ENCODE results near the gene PPP4R4.
A peak's percentile ranks its signal among the peaks of the same experiment; 100 is the strongest.

Gene PPP4R4

GRCh38 chr14:94142836-94143235 is 31.3 kb upstream of the PPP4R4 start:
- Histone ChIP-seq H2AFZ (ENCODE audit: low read depth) (no peak overlapping the region), H4K20me1 (ENCODE audit: insufficient read depth) (no peaks in the 10 kb centered on the region), H3K27ac (no peak overlapping the region), H3K4me1 (ENCODE audit: low read depth, poor library complexity, severe bottlenecking) (peaks cover 4% of the 10 kb centered on the region), H3K4me3 (IDR thresholded peaks at IDR 0.05; ENCODE audit: insufficient read depth, low read depth, low read length) (no peak overlapping the region), H3K9ac (no peak overlapping the region), H3K79me2 (ENCODE audit: insufficient read depth, low read depth) (no peaks in the 10 kb centered on the region), H3K36me3 (ENCODE audit: insufficient read depth) (no peaks in the 10 kb centered on the region), H3K4me2 (no peak overlapping the region), H3K27me3 (ENCODE audit: insufficient read depth, low read depth) (no peaks in the 10 kb centered on the region)
- no peak; the same call in 1 of the 2 replicates for TF ChIP-seq CTCF (conservative IDR thresholded peaks at IDR 0.05; ENCODE audit: low read depth, low read length)

- H2AFZ ChIP-seq (ENCODE audit: low read depth): no peak overlapping the region
- TF ChIP-seq CTCF (conservative IDR thresholded peaks at IDR 0.05; ENCODE audit: low read depth, low read length): peak; percentile 37; the same call in 1 of the 2 replicates
- no peaks in the 10 kb centered on the region for H3K27me3 ChIP-seq (ENCODE audit: insufficient read depth, low read depth)
- H3K4me1 ChIP-seq (ENCODE audit: low read depth, poor library complexity, severe bottlenecking): peaks cover 4% of the 10 kb centered on the region
- no peaks in the 10 kb centered on the region for H3K36me3 ChIP-seq (ENCODE audit: insufficient read depth)
- H3K4me2 ChIP-seq: no peak overlapping the region
- H3K4me3 ChIP-seq (IDR thresholded peaks at IDR 0.05; ENCODE audit: insufficient read depth, low read depth, low read length): no peak overlapping the region
- no peaks in the 10 kb centered on the region for H3K79me2 ChIP-seq (ENCODE audit: insufficient read depth, low read depth)
- no peaks in the 10 kb centered on the region for H4K20me1 ChIP-seq (ENCODE audit: insufficient read depth)
- H3K9ac ChIP-seq: no peak overlapping the region
- H3K27ac ChIP-seq: no peak overlapping the region
Measured at GRCh38 chr14:94143239-94143638, 30.9 kb upstream of the PPP4R4 start.

GRCh38 chr14:94143711-94144110 is 30.4 kb upstream of the PPP4R4 start:
- no peak for TF ChIP-seq CTCF (conservative IDR thresholded peaks at IDR 0.05; ENCODE audit: low read depth, low read length)
- Histone ChIP-seq H2AFZ (ENCODE audit: low read depth) (no peak overlapping the region), H3K27ac (no peak overlapping the region)

GRCh38 chr14:94144765-94145164 is 29.4 kb upstream of the PPP4R4 start:
- Histone ChIP-seq H2AFZ (ENCODE audit: low read depth) (no peak overlapping the region), H3K27me3 (ENCODE audit: insufficient read depth, low read depth) (no peaks in the 10 kb centered on the region), H3K79me2 (ENCODE audit: insufficient read depth, low read depth) (no peaks in the 10 kb centered on the region), H3K4me1 (ENCODE audit: low read depth, poor library complexity, severe bottlenecking) (peaks cover 4% of the 10 kb centered on the region), H3K27ac (no peak overlapping the region), H3K36me3 (ENCODE audit: insufficient read depth) (no peaks in the 10 kb centered on the region), H4K20me1 (ENCODE audit: insufficient read depth) (no peaks in the 10 kb centered on the region), H3K4me2 (no peak overlapping the region), H3K4me3 (IDR thresholded peaks at IDR 0.05; ENCODE audit: insufficient read depth, low read depth, low read length) (no peak overlapping the region), H3K9ac (no peak overlapping the region)
- TF ChIP-seq CTCF (conservative IDR thresholded peaks at IDR 0.05; ENCODE audit: low read depth, low read length): no peak

More at GRCh38 chr14:94143711-94144110, 30.4 kb upstream of the PPP4R4 start:
- no peaks in the 10 kb centered on the region for H3K79me2 ChIP-seq (ENCODE audit: insufficient read depth, low read depth)
- no peaks in the 10 kb centered on the region for H3K36me3 ChIP-seq (ENCODE audit: insufficient read depth)
- H3K4me1 ChIP-seq (ENCODE audit: low read depth, poor library complexity, severe bottlenecking): peaks cover 4% of the 10 kb centered on the region
- no peaks in the 10 kb centered on the region for H4K20me1 ChIP-seq (ENCODE audit: insufficient read depth)
- H3K4me3 ChIP-seq (IDR thresholded peaks at IDR 0.05; ENCODE audit: insufficient read depth, low read depth, low read length): no peak overlapping the region
- H3K4me2 ChIP-seq: no peak overlapping the region
- no peak overlapping the region for H3K9ac ChIP-seq
- H3K27me3 ChIP-seq (ENCODE audit: insufficient read depth, low read depth): no peaks in the 10 kb centered on the region

Data from KMS-11 (cell line).